ENCODE data around the gene AK1. TPM values are rescaled to one million over a fixed set of nuclear protein-coding genes. Genes with fewer than 3 reads are reported as not detected.

The AK1 gene
- total and polyA plus RNA-seq, 9 of the 15 experiments (the other 6 are each of a cell fraction or from before 2014, with no cell fraction given), result 10.1 to 71.8 (median 39.0) TPM

DNA sequence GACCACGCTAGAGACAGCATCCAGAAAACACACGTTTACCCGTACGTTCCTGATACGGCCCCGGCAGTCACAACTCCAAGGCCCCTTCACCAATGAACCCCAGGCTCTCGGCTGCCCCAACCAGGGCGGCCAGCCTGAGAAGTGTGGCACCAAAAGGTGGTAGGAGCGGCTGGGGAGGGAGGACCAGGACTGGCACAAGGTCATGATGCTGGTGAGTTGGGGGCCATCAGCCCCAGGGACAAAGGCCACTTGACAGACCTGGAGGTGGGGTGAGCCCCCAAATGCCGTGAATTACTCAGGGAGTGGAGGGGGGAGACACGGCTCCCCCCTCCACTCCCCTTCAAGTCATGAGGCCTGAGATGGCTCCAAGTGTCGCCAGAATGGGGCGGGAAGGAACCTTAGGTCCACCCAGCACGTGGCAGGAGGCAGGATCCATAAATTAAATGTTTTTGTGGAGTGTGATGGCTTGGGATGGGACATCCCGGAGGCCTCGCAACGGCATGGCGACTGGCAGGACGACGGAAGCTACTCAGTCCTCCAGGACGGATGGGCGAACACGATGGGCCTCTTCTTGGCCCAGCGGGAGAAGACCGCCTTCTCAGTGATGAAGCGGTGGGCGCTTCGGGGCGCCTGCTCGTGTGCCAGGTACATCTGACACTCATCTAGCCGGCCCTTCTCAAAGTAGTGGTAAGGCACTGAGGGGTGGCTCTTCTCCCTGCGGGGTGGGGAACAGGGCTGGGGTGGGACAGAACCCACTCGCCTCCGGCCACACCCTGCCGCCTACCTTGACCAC lies 30.6 kb upstream of the AK1 start:
- H3K9me1 ChIP-seq (ENCODE audit: control insufficient read depth, insufficient read depth, low read length), result no peaks in the 10 kb centered on the region
- FAIRE-seq (no peak), ATAC-seq (no peak), DNase-seq (ENCODE audit: extremely low read depth in 1 of 4, low spot score in 3 of 4) (no peak)
- H3K36me3 ChIP-seq (ENCODE audit: control insufficient read depth, insufficient read depth, low read length), result peaks cover 49% of the 10 kb centered on the region; the same call in 2 of the 3 replicates
- no peaks in the 10 kb centered on the region for H3K9me3 ChIP-seq (replicated peaks; ENCODE audit: control insufficient read depth, insufficient read depth, low read depth, low read length)
- BruUV-seq (replicated peaks), result no TSS peak
- H3K79me2 ChIP-seq (ENCODE audit: control insufficient read depth, insufficient read depth, low read length), result no peaks in the 10 kb centered on the region
- intact Hi-C loops (cut with micrococcal nuclease), result no loop called here
- in situ Hi-C loops (cut with MboI), result loop anchor here (25.0 kb wide), 1 partner anchor 971 kb away; no protein-coding TSS in a partner anchor
- ChIA-PET CTCF (ENCODE audit: low intra/inter-chr PET ratio) (no interaction called here), POLR2A (interaction anchor here (0.7 kb wide), 2 partner anchors 24 to 338 kb away, joined by 3 read pairs; no protein-coding TSS in a partner anchor)
- no peak overlapping the region for H2AFZ ChIP-seq (ENCODE audit: low read depth, low read length)
- no peak overlapping the region for H3K27ac ChIP-seq (ENCODE audit: extremely low read depth, low read depth, low read length)
- no peak overlapping the region for H3K9ac ChIP-seq (ENCODE audit: insufficient read depth in 1 of 2, low read depth in 2 of 2, low read length in 2 of 2)
- 84% methylated on average over 29 of the region's 35 CpGs for WGBS (ENCODE audit: insufficient coverage, low coverage, missing lambda C conversion rate)
- peaks cover 33 to 60% of the 10 kb centered on the region in 2 experiments for H3K4me1 ChIP-seq (replicated peaks in 1 of 2; ENCODE audit: control insufficient read depth in 2 of 2, insufficient read depth in 2 of 2, low read length in 2 of 2)
- H3K4me3 ChIP-seq, result no peak overlapping the region
- H3K4me2 ChIP-seq (ENCODE audit: insufficient read depth, low read length), result no peak overlapping the region
- H3K27me3 ChIP-seq (ENCODE audit: control insufficient read depth in 2 of 2, insufficient read depth in 2 of 2, low read length in 2 of 2), result no peaks in the 10 kb centered on the region
- H4K20me1 ChIP-seq (replicated peaks; ENCODE audit: control insufficient read depth, insufficient read depth, low read length), result no peaks in the 10 kb centered on the region
- TF ChIP-seq HDAC2 (IDR thresholded peaks at IDR 0.05) (no peak), ZBTB17 (CRISPR knock-in tag; IDR thresholded peaks at IDR 0.05) (no peak), TEAD1 (CRISPR knock-in tag; IDR thresholded peaks at IDR 0.05) (no peak), SRSF1 (IDR thresholded peaks at IDR 0.05; ENCODE audit: low read depth, low read length) (no peak), SAFB (IDR thresholded peaks at IDR 0.05; ENCODE audit: borderline replicate concordance, low read depth, low read length) (no peak), WHSC1 (IDR thresholded peaks at IDR 0.05; ENCODE audit: low read length) (no peak), E4F1 (CRISPR knock-in tag; IDR thresholded peaks at IDR 0.05; ENCODE audit: borderline replicate concordance) (no peak), PATZ1 (CRISPR knock-in tag; IDR thresholded peaks at IDR 0.05; ENCODE audit: borderline replicate concordance) (no peak), KLF1 (tag; IDR thresholded peaks at IDR 0.05) (no peak), NR2C2 (CRISPR knock-in tag; IDR thresholded peaks at IDR 0.05) (no peak), NR2C2 (tag; IDR thresholded peaks at IDR 0.05) (no peak), ESRRB (CRISPR knock-in tag; IDR thresholded peaks at IDR 0.05; ENCODE audit: borderline replicate concordance) (no peak), ZBTB5 (IDR thresholded peaks at IDR 0.05) (no peak)
